PC-3 (cell line): ENCODE results near the gene RPTN. TPM values are rescaled to one million over a fixed set of nuclear protein-coding genes. Genes with fewer than 3 reads are reported as not detected.
"Not testable (repeated sequence)": the region's sequence is repeated elsewhere in the genome, so short reads cannot be mapped to it uniquely, and the experiment has no call there.

Experiments used
- ATAC-seq: fragments of 200-7000 bp; cut with Tn5 transposase; 2 replicates; pipeline ENCODE4 v1.9.1; 2020; ENCODE audit warnings: mild to moderate bottlenecking, moderate library complexity
- BruUV-seq: library from RNA; stranded (reverse); fragments of 400-500 nt; replicated peaks from 2 replicates; lab custom pipeline; 2021; lab: Mats Ljungman, UMichigan
- CTCF ChIA-PET: fragments of 300-600 bp; sonication (Branson Sonifier 250); formaldehyde crosslinking; loops from one replicate; lab custom pipeline; 2022; ENCODE audit warnings: antibody characterized with exemption; lab: Charles Lee
- POLR2A ChIA-PET: fragments of 300-600 bp; sonication (Branson Sonifier 250); formaldehyde crosslinking; loops from one replicate; lab custom pipeline; 2022; ENCODE audit warnings: antibody characterized with exemption; ENCODE audit not compliant: unreplicated experiment; lab: Charles Lee
- DNase-seq: peaks from one replicate; pipeline ENCODE4 v3.0.0-alpha.2; 2015
- H2AFZ ChIP-seq: fragments of 300-600 bp; sonication (generic); 2 replicates; pipeline ENCODE4 v1.6.0; 2016; ENCODE audit warnings: antibody characterized with exemption, low read length
- H3F3A ChIP-seq: fragments of 300-600 bp; sonication (generic); one replicate; pipeline ENCODE4 v1.6.0; 2017; ENCODE audit warnings: antibody characterized with exemption, low read length, control low read depth, mild to moderate bottlenecking; ENCODE audit not compliant: unreplicated experiment
- H3K27ac ChIP-seq: fragments of 300-600 bp; sonication (generic); 2 replicates; pipeline ENCODE4 v1.5.1; 2016; ENCODE audit warnings: mild to moderate bottlenecking, low read length
- H3K27me3 ChIP-seq: fragments of 300-600 bp; sonication (generic); 2 replicates; pipeline ENCODE4 v1.6.1; 2016; ENCODE audit warnings: low read length, mixed read lengths
- H3K36me3 ChIP-seq: fragments of 300-600 bp; sonication (generic); 2 replicates; pipeline ENCODE4 v1.6.1; 2016; ENCODE audit warnings: low read depth, mixed run types, low read length, mixed read lengths
- H3K4me1 ChIP-seq: fragments of 300-600 bp; sonication (generic); 2 replicates; pipeline ENCODE4 v1.5.1; 2016; ENCODE audit warnings: low read length; ENCODE audit not compliant: insufficient read depth
- H3K4me2 ChIP-seq: fragments of 300-600 bp; sonication (generic); 2 replicates; pipeline ENCODE4 v1.6.0; 2016; ENCODE audit warnings: low read length
- H3K4me3 ChIP-seq: fragments of 300-600 bp; sonication (generic); 2 replicates; pipeline ENCODE4 v1.5.1; 2016; ENCODE audit warnings: mild to moderate bottlenecking, low read length, mixed read lengths
- H3K79me2 ChIP-seq: fragments of 300-600 bp; sonication (generic); 2 replicates; pipeline ENCODE4 v1.6.1; 2017; ENCODE audit warnings: low read length, mixed read lengths
- H3K9ac ChIP-seq: fragments of 300-600 bp; sonication (generic); 2 replicates; pipeline ENCODE4 v1.6.0; 2016; ENCODE audit warnings: mild to moderate bottlenecking, low read length
- H3K9me2 ChIP-seq: fragments of 300-600 bp; sonication (generic); replicated peaks from 2 replicates; pipeline ENCODE4 v1.6.1; 2016; ENCODE audit warnings: mixed run types, low read length, mixed read lengths
- H3K9me3 ChIP-seq: fragments of 300-600 bp; sonication (generic); 2 replicates; pipeline ENCODE4 v1.6.1; 2016; ENCODE audit warnings: low read length, mixed read lengths
- H4K20me1 ChIP-seq: fragments of 300-600 bp; sonication (generic); 2 replicates; pipeline ENCODE4 v1.6.1; 2016; ENCODE audit warnings: low read length, mixed read lengths
- CTCF ChIP-seq: fragments of 300-600 bp; sonication (generic); conservative IDR thresholded peaks from 2 replicates; pipeline ENCODE4 v1.5.1; 2017; ENCODE audit warnings: antibody characterized with exemption, low read depth, mild to moderate bottlenecking, low read length
- EZH2 ChIP-seq: fragments of 300-600 bp; sonication (generic); IDR thresholded peaks from one replicate; pipeline ENCODE4 v1.6.1; 2017; ENCODE audit warnings: antibody characterized with exemption, mild to moderate bottlenecking, low read length; ENCODE audit not compliant: unreplicated experiment
- EZH2phosphoT487 ChIP-seq: fragments of 300-600 bp; sonication (generic); IDR thresholded peaks from 2 replicates; pipeline ENCODE4 v1.6.1; 2018; ENCODE audit warnings: mild to moderate bottlenecking, antibody characterized with exemption, low read length, borderline replicate concordance
- intact Hi-C: fragments of 100-400 bp; cut with micrococcal nuclease; formaldehyde crosslinking; loops from 2 replicates; pipeline ENCODE4 v1.9.0; 2023
- total RNA-seq: library from RNA; depleted of rRNA; stranded (reverse); fragments of >200 nt; gene quantifications from 2 replicates; pipeline ENCODE4 v1.2.3, GENCODE V29; 2014

The RPTN gene
- total RNA-seq, 1 experiment from 2014 or later = not detected

- Histone ChIP-seq H3K9me3 (0 out of 2 replicates have a peak, but pooled peaks cover 3% of the 10 kb centered on the region), H2AFZ (no peak overlapping the region), H3K9me2 (no peaks in the 10 kb centered on the region), H3K9ac (no peak overlapping the region), H4K20me1 (no peaks in the 10 kb centered on the region), H3K27me3 (peaks cover 7% of the 10 kb centered on the region; the same call in 1 of the 2 replicates), H3K4me2 (no peak overlapping the region), H3K4me3 (no peak overlapping the region), H3K36me3 (no peaks in the 10 kb centered on the region), H3F3A (no peaks in the 10 kb centered on the region), H3K4me1 (no peaks in the 10 kb centered on the region), H3K27ac (no peak overlapping the region), H3K79me2 (no peaks in the 10 kb centered on the region)
- no TSS peak for BruUV-seq
- intact Hi-C loops = no loop called here
- CTCF ChIA-PET = no interaction called here
- ATAC-seq = no peak
- POLR2A ChIA-PET = no interaction called here
- DNase-seq = no peak
- TF ChIP-seq EZH2phosphoT487 (no peak), CTCF (no peak), EZH2 (no peak)
Observed at GRCh38 chr1:152148981-152149380, 10.0 kb downstream of the RPTN start.

DNA sequence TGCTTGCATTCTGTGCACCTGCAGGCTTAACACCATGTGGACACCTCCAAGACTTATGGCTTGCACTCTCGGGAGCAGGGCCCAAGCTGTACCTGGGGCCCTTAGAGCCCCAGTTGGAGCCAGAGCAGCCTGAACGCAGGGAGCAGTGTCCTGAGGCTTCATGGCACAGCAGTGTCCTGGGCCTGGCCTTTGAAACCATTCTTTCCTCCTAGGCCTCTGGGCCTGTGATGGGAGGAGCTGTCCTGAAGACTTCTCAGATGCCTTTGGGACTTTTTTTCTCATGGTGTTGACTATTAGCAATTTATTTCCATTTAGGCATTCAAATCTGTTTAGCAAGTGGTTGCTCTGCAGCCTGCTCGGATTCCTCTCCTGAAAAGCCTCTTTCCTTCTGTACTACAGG is 11.0 kb downstream of the RPTN start:
- CTCF ChIA-PET = no interaction called here
- no TSS peak for BruUV-seq

GRCh38 chr1:152145769-152146168 is 13.3 kb downstream of the RPTN start:
- no peaks in the 10 kb centered on the region for H3F3A ChIP-seq
- H3K27me3 ChIP-seq = peaks cover 9% of the 10 kb centered on the region; the same call in 1 of the 2 replicates
- ATAC-seq = no peak
- POLR2A ChIA-PET = no interaction called here
- no peak overlapping the region for H3K4me2 ChIP-seq
- H3K9me3 ChIP-seq = 0 out of 2 replicates have a peak, but pooled peaks cover 3% of the 10 kb centered on the region
- H3K4me1 ChIP-seq = no peaks in the 10 kb centered on the region
- intact Hi-C loops = no loop called here
- H2AFZ ChIP-seq = no peak overlapping the region
- no peak overlapping the region for H3K9ac ChIP-seq
- CTCF ChIA-PET = no interaction called here
- no TSS peak for BruUV-seq
- TF ChIP-seq EZH2 (no peak), EZH2phosphoT487 (no peak), CTCF (no peak)
- no peaks in the 10 kb centered on the region for H3K9me2 ChIP-seq
- no peaks in the 10 kb centered on the region for H4K20me1 ChIP-seq
- no peak overlapping the region for H3K27ac ChIP-seq
- H3K36me3 ChIP-seq = no peaks in the 10 kb centered on the region
- DNase-seq = no peak
- no peaks in the 10 kb centered on the region for H3K79me2 ChIP-seq
- H3K4me3 ChIP-seq = no peak overlapping the region

More for the DNA sequence above, 11.0 kb downstream of the RPTN start:
- Histone ChIP-seq H2AFZ (no peak overlapping the region), H3K4me1 (no peaks in the 10 kb centered on the region), H3K27me3 (peaks cover 7% of the 10 kb centered on the region; the same call in 1 of the 2 replicates), H3F3A (no peaks in the 10 kb centered on the region), H3K4me3 (no peak overlapping the region), H3K9ac (no peak overlapping the region), H3K27ac (no peak overlapping the region), H4K20me1 (no peaks in the 10 kb centered on the region), H3K4me2 (no peak overlapping the region), H3K36me3 (no peaks in the 10 kb centered on the region), H3K9me3 (0 out of 2 replicates have a peak, but pooled peaks cover 3% of the 10 kb centered on the region), H3K79me2 (no peaks in the 10 kb centered on the region), H3K9me2 (no peaks in the 10 kb centered on the region)
- ATAC-seq = no peak
- no peak for DNase-seq
- intact Hi-C loops = no loop called here
- TF ChIP-seq EZH2 = no peak
- POLR2A ChIA-PET = no interaction called here

- DNase-seq, H3K4me3 ChIP-seq, H3K4me2 ChIP-seq, H3K9ac ChIP-seq, H3K9me2 ChIP-seq, BruUV-seq, H3K9me3 ChIP-seq, H3K27ac ChIP-seq, H3K4me1 ChIP-seq, H4K20me1 ChIP-seq, POLR2A ChIA-PET, H3F3A ChIP-seq, CTCF ChIA-PET, H2AFZ ChIP-seq, ATAC-seq, H3K36me3 ChIP-seq, H3K79me2 ChIP-seq: not testable (repeated sequence)
- H3K27me3 ChIP-seq = peaks cover 18% of the 10 kb centered on the region; the same call in 1 of the 2 replicates
- intact Hi-C loops = loop anchor here (5.0 kb wide), 2 partner anchors 203 to 298 kb away; no protein-coding TSS in a partner anchor
Observed at GRCh38 chr1:152144674-152145183, 14.3 kb downstream of the RPTN start.
